Gastroesophageal sphincter (tissue), 3 donors: ENCODE results near the gene OR2B3.

Experiments used
- EP300 ChIP-seq: sonication (generic); formaldehyde crosslinking; IDR thresholded peaks from one replicate; pipeline ENCODE4 v1.6.1; 2017; ENCODE audit warnings: antibody characterized with exemption, mild to moderate bottlenecking
- POLR2A ChIP-seq, 2 donors: fragments of 450-650 bp; IDR thresholded peaks; one replicate each; pipeline ENCODE4 v1.6.1; 2017; ENCODE audit warnings: antibody characterized with exemption in 2 of 2, mild to moderate bottlenecking in 2 of 2, moderate library complexity in 1 of 2
- POLR2AphosphoS5 ChIP-seq: sonication (generic); formaldehyde crosslinking; IDR thresholded peaks from one replicate; pipeline ENCODE4 v1.6.1; 2017; ENCODE audit warnings: antibody characterized with exemption
- TF ChIP-seq, protein P1 (sequence below), 4 experiments: fragments of 200-600 bp in 2 of 4; fragments of 450-650 bp in 2 of 4; sonication (generic) in 1 of 4; IDR thresholded peaks; one replicate each; pipeline ENCODE4 v1.5.1; 2017 to 2019; ENCODE audit warnings: antibody characterized with exemption in 4 of 4, mild to moderate bottlenecking in 2 of 4, moderate library complexity in 2 of 4

DNA sequence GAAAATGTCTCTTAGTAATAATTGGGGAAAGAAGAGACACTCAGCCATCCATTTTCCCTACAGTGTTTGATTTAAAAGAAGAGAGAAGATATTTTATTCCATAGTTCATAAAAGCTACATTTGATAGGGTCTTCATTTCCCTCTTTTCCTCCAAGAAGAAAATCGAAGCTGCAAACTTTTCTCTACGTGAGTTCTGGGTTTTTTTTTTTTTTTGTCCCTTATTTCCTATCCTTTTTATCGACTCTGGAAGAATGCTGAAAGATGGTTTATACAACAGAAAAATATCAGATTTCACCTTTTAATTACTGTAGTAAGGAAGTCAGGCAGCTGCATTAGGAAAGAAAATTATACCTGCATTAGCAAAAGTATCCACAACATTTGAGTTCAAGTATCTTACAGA is 12.1 kb upstream of the OR2B3 start, which contains the start of gene OR2J1:
- TF ChIP-seq POLR2A (IDR thresholded peaks at IDR 0.05): no peak
- TF ChIP-seq, protein P1, sequence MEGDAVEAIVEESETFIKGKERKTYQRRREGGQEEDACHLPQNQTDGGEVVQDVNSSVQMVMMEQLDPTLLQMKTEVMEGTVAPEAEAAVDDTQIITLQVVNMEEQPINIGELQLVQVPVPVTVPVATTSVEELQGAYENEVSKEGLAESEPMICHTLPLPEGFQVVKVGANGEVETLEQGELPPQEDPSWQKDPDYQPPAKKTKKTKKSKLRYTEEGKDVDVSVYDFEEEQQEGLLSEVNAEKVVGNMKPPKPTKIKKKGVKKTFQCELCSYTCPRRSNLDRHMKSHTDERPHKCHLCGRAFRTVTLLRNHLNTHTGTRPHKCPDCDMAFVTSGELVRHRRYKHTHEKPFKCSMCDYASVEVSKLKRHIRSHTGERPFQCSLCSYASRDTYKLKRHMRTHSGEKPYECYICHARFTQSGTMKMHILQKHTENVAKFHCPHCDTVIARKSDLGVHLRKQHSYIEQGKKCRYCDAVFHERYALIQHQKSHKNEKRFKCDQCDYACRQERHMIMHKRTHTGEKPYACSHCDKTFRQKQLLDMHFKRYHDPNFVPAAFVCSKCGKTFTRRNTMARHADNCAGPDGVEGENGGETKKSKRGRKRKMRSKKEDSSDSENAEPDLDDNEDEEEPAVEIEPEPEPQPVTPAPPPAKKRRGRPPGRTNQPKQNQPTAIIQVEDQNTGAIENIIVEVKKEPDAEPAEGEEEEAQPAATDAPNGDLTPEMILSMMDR (IDR thresholded peaks at IDR 0.05): no peak
- TF ChIP-seq POLR2AphosphoS5: no peak
- TF ChIP-seq EP300: no peak
